B cell (primary cell): ENCODE results near the gene FSTL3.

Experiments
- CTCF ChIP-seq: fragments of 200-600 bp; IDR thresholded peaks from one replicate; pipeline ENCODE4 v1.8.0; 2022; ENCODE audit warnings: antibody characterized with exemption, mild to moderate bottlenecking
- EZH2 ChIP-seq: IDR thresholded peaks from 2 replicates; pipeline ENCODE4 v1.6.1; 2012; ENCODE audit warnings: borderline replicate concordance, low read depth, mild to moderate bottlenecking, moderate library complexity, low read length; ENCODE audit not compliant: insufficient read depth, poor library complexity, severe bottlenecking

DNA sequence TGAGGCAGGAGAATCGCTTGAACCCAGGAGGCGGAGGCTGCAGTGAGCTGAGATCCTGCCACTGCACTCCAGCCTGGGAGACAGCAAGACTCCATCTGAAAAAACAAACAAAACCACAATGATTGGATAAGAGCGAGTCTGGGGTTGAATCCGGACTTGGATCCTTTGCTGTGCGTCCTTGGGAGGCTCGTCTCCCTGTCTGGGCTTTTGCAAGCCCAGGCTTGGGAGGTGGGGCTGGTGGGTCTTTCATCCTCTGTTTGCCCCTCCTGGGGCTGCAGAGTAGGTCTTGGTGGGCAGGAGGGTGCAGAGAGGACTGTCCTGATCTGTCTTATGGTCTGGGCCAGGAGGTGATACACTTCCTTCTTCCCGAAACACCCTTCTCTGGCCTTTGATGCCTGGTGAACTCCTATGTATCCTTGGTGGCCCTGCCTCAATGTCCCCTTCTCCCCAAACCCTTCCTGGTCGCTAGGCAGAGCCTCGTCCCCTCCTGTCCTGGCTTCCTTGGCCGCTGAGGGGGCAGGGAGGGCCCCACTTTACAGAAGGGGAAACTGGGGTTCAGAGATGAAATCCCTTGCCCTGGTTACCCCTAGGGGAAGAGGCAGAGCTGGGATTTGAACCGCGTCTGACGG, 49.4 kb downstream of the FSTL3 start:
- TF ChIP-seq CTCF (no peak), EZH2 (no peak)
